WTC11 (cell line): Measurements from ENCODE around the gene TGFBR1. TPM values are rescaled to one million over a fixed set of nuclear protein-coding genes. Genes with fewer than 3 reads are reported as not detected.

Experiments used
- ATAC-seq: fragments of 200-7000 bp; cut with Tn5 transposase; 2 replicates; pipeline ENCODE4 v1.10.0; 2021; ENCODE audit warnings: mild to moderate bottlenecking, moderate library complexity
- CTCF ChIA-PET: fragments of 300-600 bp; sonication (Branson Sonifier 250); formaldehyde crosslinking; loops from one replicate; lab custom pipeline; 2021; ENCODE audit warnings: antibody characterized with exemption; lab: Charles Lee
- POLR2A ChIA-PET: fragments of 350-600 bp; sonication (Branson Sonifier 250); formaldehyde crosslinking; loops from one replicate; lab custom pipeline; 2021; ENCODE audit warnings: antibody characterized with exemption; lab: Charles Lee
- DNase-seq: peaks from one replicate; pipeline ENCODE4 v3.0.0; 2021; ENCODE audit warnings: low spot score
- H3K27ac Mint-ChIP-seq: 2 replicates; pipeline ENCODE4 v1.8.0; 2021; ENCODE audit warnings: mixed read lengths
- H3K27me3 Mint-ChIP-seq: 2 replicates; pipeline ENCODE4 v1.8.0; 2021; ENCODE audit warnings: low read depth, mild to moderate bottlenecking, moderate library complexity, mixed read lengths
- H3K36me3 Mint-ChIP-seq: 2 replicates; pipeline ENCODE4 v1.8.0; 2021; ENCODE audit warnings: mixed read lengths
- H3K4me1 Mint-ChIP-seq: 2 replicates; pipeline ENCODE4 v1.8.0; 2022; ENCODE audit warnings: mixed read lengths
- H3K4me3 Mint-ChIP-seq: 2 replicates; pipeline ENCODE4 v1.8.0; 2021; ENCODE audit warnings: mild to moderate bottlenecking, moderate library complexity, mixed read lengths
- H3K9me3 Mint-ChIP-seq: 2 replicates; pipeline ENCODE4 v1.8.0; 2021; ENCODE audit warnings: mixed read lengths
- CREM ChIP-seq: sonication (generic); formaldehyde crosslinking; IDR thresholded peaks from 2 replicates; pipeline ENCODE4 v1.8.1; 2022; ENCODE audit warnings: mild to moderate bottlenecking, missing genetic modification reagents, moderate library complexity
- ETV6 ChIP-seq: sonication (generic); formaldehyde crosslinking; IDR thresholded peaks from 2 replicates; pipeline ENCODE4 v1.8.1; 2022; ENCODE audit warnings: mild to moderate bottlenecking, missing genetic modification reagents
- FOXP4 ChIP-seq: sonication (generic); formaldehyde crosslinking; IDR thresholded peaks from 2 replicates; pipeline ENCODE4 v1.8.0; 2022; ENCODE audit warnings: mild to moderate bottlenecking, missing genetic modification reagents
- IRF2 ChIP-seq: sonication (generic); formaldehyde crosslinking; IDR thresholded peaks from 2 replicates; pipeline ENCODE4 v1.8.0; 2022; ENCODE audit warnings: low read depth, missing genetic modification reagents, borderline replicate concordance
- MXD4 ChIP-seq: fragments of 250-450 bp; sonication (Bioruptor Pico); IDR thresholded peaks from 2 replicates; pipeline ENCODE4 v1.8.0; 2021; ENCODE audit warnings: mild to moderate bottlenecking, moderate library complexity, borderline replicate concordance
- NR1H2 ChIP-seq: sonication (generic); formaldehyde crosslinking; IDR thresholded peaks from 2 replicates; pipeline ENCODE4 v1.9.0; 2021; ENCODE audit warnings: mild to moderate bottlenecking, moderate library complexity, missing genetic modification reagents
- RORB ChIP-seq: fragments of 250-450 bp; sonication (Bioruptor Pico); IDR thresholded peaks from 2 replicates; pipeline ENCODE4 v1.9.0; 2021; ENCODE audit warnings: mild to moderate bottlenecking
- ZNF219 ChIP-seq: sonication (generic); formaldehyde crosslinking; IDR thresholded peaks from 2 replicates; pipeline ENCODE4 v1.8.0; 2023; ENCODE audit warnings: missing genetic modification reagents, mild to moderate bottlenecking, borderline replicate concordance
- ZNF671 ChIP-seq: fragments of 250-450 bp; sonication (Bioruptor Pico); IDR thresholded peaks from 2 replicates; pipeline ENCODE4 v1.8.0; 2021; ENCODE audit warnings: mild to moderate bottlenecking
- total RNA-seq: library from RNA; stranded (reverse); gene quantifications from 3 replicates; pipeline ENCODE4 v1.2.3, GENCODE V29; 2021
- TF ChIP-seq, protein P1 (sequence below): sonication (generic); formaldehyde crosslinking; IDR thresholded peaks from 2 replicates; pipeline ENCODE4 v1.8.1; 2023; ENCODE audit warnings: mild to moderate bottlenecking, missing genetic modification reagents, moderate library complexity
- TF ChIP-seq, protein P2 (sequence below): sonication (generic); formaldehyde crosslinking; IDR thresholded peaks from 2 replicates; pipeline ENCODE4 v1.8.0; 2023; ENCODE audit warnings: missing genetic modification reagents, mild to moderate bottlenecking, borderline replicate concordance
- TF ChIP-seq, protein P3 (sequence below): sonication (generic); formaldehyde crosslinking; IDR thresholded peaks from 2 replicates; pipeline ENCODE4 v1.8.0; 2023; ENCODE audit warnings: mild to moderate bottlenecking, missing genetic modification reagents

Gene TGFBR1
- total RNA-seq, 1 experiment from 2014 or later: 42.4 TPM

- no peak for TF ChIP-seq CREM (CRISPR knock-in tag)
- no peak for ATAC-seq
- ChIA-PET POLR2A (no interaction called here), CTCF (interaction anchor here (0.6 to 2.3 kb wide), 8 partner anchors 27 to 312 kb away, joined by 3 to 7 read pairs (median 4); no protein-coding TSS in a partner anchor)
- Mint-ChIP-seq H3K4me1 (peaks cover 35% of the 10 kb centered on the region), H3K4me3 (peak overlapping the region; percentile 88), H3K27ac (no peak overlapping the region), H3K9me3 (peaks cover 9% of the 10 kb centered on the region; the same call in 1 of the 2 replicates), H3K27me3 (peaks cover 18% of the 10 kb centered on the region), H3K36me3 (no peaks in the 10 kb centered on the region)
- no peak for DNase-seq
These were observed 1.6 kb upstream of the TGFBR1 start for GRCh38 chr9:99103054-99103895.

DNA sequence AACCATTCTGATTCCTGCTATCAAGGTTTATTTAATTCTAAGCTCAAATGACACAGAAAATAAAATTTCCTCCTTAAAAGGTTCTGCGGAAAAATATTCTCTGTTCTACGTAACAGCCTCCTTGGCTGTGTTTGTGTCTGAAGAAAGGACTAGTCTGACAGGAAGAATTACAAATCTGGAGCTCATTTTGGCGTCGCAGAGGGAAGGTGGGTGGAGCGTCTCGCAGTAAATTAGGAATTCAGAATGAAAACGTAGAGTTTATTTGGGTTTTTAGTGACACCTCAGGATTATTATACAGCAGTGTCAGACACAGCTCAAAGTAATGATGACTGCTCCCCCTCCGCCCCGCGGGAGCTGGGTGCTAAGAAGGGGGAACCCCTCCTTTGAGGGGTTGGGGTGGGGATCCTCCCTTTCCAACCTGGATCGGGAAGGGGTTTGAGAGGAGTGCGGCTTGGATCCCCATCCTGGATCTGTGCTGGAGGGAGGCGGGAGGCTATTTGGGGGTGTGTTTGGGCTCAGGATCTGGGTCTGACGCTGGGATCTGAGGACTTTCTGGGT lies 933 bp upstream of the TGFBR1 start:
- Mint-ChIP-seq H3K9me3 (peaks cover 9% of the 10 kb centered on the region; the same call in 1 of the 2 replicates), H3K27me3 (peaks cover 18% of the 10 kb centered on the region), H3K27ac (peak overlapping the region; percentile 83), H3K4me1 (peaks cover 42% of the 10 kb centered on the region), H3K36me3 (no peaks in the 10 kb centered on the region), H3K4me3 (peak overlapping the region; percentile 88)
- TF ChIP-seq CREM (CRISPR knock-in tag) (no peak), NR1H2 (no peak), RORB (no peak), ZNF219 (no peak), IRF2 (CRISPR knock-in tag) (no peak)
- TF ChIP-seq, protein P1, sequence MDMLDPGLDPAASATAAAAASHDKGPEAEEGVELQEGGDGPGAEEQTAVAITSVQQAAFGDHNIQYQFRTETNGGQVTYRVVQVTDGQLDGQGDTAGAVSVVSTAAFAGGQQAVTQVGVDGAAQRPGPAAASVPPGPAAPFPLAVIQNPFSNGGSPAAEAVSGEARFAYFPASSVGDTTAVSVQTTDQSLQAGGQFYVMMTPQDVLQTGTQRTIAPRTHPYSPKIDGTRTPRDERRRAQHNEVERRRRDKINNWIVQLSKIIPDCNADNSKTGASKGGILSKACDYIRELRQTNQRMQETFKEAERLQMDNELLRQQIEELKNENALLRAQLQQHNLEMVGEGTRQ (CRISPR knock-in tag): no peak
- TF ChIP-seq, protein P2, sequence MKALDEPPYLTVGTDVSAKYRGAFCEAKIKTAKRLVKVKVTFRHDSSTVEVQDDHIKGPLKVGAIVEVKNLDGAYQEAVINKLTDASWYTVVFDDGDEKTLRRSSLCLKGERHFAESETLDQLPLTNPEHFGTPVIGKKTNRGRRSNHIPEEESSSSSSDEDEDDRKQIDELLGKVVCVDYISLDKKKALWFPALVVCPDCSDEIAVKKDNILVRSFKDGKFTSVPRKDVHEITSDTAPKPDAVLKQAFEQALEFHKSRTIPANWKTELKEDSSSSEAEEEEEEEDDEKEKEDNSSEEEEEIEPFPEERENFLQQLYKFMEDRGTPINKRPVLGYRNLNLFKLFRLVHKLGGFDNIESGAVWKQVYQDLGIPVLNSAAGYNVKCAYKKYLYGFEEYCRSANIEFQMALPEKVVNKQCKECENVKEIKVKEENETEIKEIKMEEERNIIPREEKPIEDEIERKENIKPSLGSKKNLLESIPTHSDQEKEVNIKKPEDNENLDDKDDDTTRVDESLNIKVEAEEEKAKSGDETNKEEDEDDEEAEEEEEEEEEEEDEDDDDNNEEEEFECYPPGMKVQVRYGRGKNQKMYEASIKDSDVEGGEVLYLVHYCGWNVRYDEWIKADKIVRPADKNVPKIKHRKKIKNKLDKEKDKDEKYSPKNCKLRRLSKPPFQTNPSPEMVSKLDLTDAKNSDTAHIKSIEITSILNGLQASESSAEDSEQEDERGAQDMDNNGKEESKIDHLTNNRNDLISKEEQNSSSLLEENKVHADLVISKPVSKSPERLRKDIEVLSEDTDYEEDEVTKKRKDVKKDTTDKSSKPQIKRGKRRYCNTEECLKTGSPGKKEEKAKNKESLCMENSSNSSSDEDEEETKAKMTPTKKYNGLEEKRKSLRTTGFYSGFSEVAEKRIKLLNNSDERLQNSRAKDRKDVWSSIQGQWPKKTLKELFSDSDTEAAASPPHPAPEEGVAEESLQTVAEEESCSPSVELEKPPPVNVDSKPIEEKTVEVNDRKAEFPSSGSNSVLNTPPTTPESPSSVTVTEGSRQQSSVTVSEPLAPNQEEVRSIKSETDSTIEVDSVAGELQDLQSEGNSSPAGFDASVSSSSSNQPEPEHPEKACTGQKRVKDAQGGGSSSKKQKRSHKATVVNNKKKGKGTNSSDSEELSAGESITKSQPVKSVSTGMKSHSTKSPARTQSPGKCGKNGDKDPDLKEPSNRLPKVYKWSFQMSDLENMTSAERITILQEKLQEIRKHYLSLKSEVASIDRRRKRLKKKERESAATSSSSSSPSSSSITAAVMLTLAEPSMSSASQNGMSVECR (CRISPR knock-in tag): no peak
- TF ChIP-seq, protein P3, sequence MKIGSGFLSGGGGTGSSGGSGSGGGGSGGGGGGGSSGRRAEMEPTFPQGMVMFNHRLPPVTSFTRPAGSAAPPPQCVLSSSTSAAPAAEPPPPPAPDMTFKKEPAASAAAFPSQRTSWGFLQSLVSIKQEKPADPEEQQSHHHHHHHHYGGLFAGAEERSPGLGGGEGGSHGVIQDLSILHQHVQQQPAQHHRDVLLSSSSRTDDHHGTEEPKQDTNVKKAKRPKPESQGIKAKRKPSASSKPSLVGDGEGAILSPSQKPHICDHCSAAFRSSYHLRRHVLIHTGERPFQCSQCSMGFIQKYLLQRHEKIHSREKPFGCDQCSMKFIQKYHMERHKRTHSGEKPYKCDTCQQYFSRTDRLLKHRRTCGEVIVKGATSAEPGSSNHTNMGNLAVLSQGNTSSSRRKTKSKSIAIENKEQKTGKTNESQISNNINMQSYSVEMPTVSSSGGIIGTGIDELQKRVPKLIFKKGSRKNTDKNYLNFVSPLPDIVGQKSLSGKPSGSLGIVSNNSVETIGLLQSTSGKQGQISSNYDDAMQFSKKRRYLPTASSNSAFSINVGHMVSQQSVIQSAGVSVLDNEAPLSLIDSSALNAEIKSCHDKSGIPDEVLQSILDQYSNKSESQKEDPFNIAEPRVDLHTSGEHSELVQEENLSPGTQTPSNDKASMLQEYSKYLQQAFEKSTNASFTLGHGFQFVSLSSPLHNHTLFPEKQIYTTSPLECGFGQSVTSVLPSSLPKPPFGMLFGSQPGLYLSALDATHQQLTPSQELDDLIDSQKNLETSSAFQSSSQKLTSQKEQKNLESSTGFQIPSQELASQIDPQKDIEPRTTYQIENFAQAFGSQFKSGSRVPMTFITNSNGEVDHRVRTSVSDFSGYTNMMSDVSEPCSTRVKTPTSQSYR (CRISPR knock-in tag): no peak
- ChIA-PET POLR2A (no interaction called here), CTCF (interaction anchor here (0.6 to 2.3 kb wide), 9 partner anchors 26 to 312 kb away, joined by 3 to 7 read pairs (median 3); no protein-coding TSS in a partner anchor)
- DNase-seq (no peak), ATAC-seq (peak; percentile 5)

GRCh38 chr9:99105152-99106043 lies 485 bp downstream of the TGFBR1 start:
- Mint-ChIP-seq H3K27ac (0 out of 2 replicates have a peak overlapping the region, but pooled peaks have one; percentile 2), H3K4me1 (peaks cover 42% of the 10 kb centered on the region), H3K4me3 (peak overlapping the region; percentile 82), H3K36me3 (no peaks in the 10 kb centered on the region), H3K27me3 (peaks cover 18% of the 10 kb centered on the region), H3K9me3 (no peaks in the 10 kb centered on the region)
- DNase-seq: peak; percentile 60
- peak; percentile 14 for ATAC-seq
- CTCF ChIA-PET: interaction anchor here (0.7 to 2.3 kb wide), 3 partner anchors 104 to 162 kb away, joined by 3 to 7 read pairs (median 4); partner anchors contain the start of gene COL15A1
- TF ChIP-seq ETV6 (CRISPR knock-in tag): 0 out of 2 replicates have a peak, but pooled peaks have one; percentile 40
- peak; percentile 39; the same call in 1 of the 2 replicates for TF ChIP-seq FOXP4 (CRISPR knock-in tag)
- peak; percentile 67; the same call in 1 of the 2 replicates for TF ChIP-seq ZNF671 (CRISPR knock-in tag)
- no peak for TF ChIP-seq MXD4 (CRISPR knock-in tag)
- POLR2A ChIA-PET: interaction anchor here (0.6 to 1.8 kb wide), 2 partner anchors 107 to 117 kb away, joined by 3 to 5 read pairs; no protein-coding TSS in a partner anchor
